ENCODE data around the gene PPARG. TPM values are rescaled to one million over a fixed set of nuclear protein-coding genes. Genes with fewer than 3 reads are reported as not detected.

Gene PPARG
- total RNA-seq, 2 experiments from 2014 or later, result 2.2 to 3.7 TPM

- CTCF ChIA-PET, result interaction anchor here (1.0 kb wide), 1 partner anchor 131 kb away, joined by 4 read pairs; no protein-coding TSS in a partner anchor
- Mint-ChIP-seq H3K4me1 (peaks cover 12% of the 10 kb centered on the region), H3K27ac (no peak overlapping the region), H3K27me3 (peaks cover 22% of the 10 kb centered on the region), H3K9me3 (no peaks in the 10 kb centered on the region), H3K36me3 (ENCODE audit: low read depth) (no peaks in the 10 kb centered on the region), H3K4me3 (no peak overlapping the region)
- no peak for DNase-seq
- POLR2A ChIA-PET, result no interaction called here
These were observed 58.4 kb downstream of the PPARG start for GRCh38 chr3:12347301-12347700.

GRCh38 chr3:12349895-12350811 is 61.3 kb downstream of the PPARG start:
- no peak for DNase-seq
- Mint-ChIP-seq H3K27ac (no peak overlapping the region), H3K4me3 (no peak overlapping the region), H3K27me3 (peaks cover 16% of the 10 kb centered on the region), H3K9me3 (no peaks in the 10 kb centered on the region), H3K4me1 (peaks cover 9% of the 10 kb centered on the region), H3K36me3 (ENCODE audit: low read depth) (no peaks in the 10 kb centered on the region)
- CTCF ChIA-PET, result no interaction called here
- POLR2A ChIA-PET, result no interaction called here

GRCh38 chr3:12351145-12351544 is 62.3 kb downstream of the PPARG start:
- Mint-ChIP-seq H3K36me3 (ENCODE audit: low read depth) (no peaks in the 10 kb centered on the region), H3K4me3 (no peak overlapping the region), H3K9me3 (no peaks in the 10 kb centered on the region), H3K27ac (no peak overlapping the region), H3K27me3 (peaks cover 14% of the 10 kb centered on the region), H3K4me1 (no peaks in the 10 kb centered on the region)
- DNase-seq, result no peak
- POLR2A ChIA-PET, result no interaction called here
- CTCF ChIA-PET, result interaction anchor here (1.3 kb wide), 1 partner anchor 157 kb away, joined by 3 read pairs; no protein-coding TSS in a partner anchor

- H3K9me3 Mint-ChIP-seq, result no peaks in the 10 kb centered on the region
- no peaks in the 10 kb centered on the region for H3K4me1 Mint-ChIP-seq
- H3K4me3 Mint-ChIP-seq, result no peak overlapping the region
- no peak overlapping the region for H3K27ac Mint-ChIP-seq
- H3K36me3 Mint-ChIP-seq (ENCODE audit: low read depth), result no peaks in the 10 kb centered on the region
- no peak for DNase-seq
- CTCF ChIA-PET, result interaction anchor here (1.3 kb wide), 2 partner anchors 158 to 217 kb away, joined by 3 read pairs; no protein-coding TSS in a partner anchor
- POLR2A ChIA-PET, result no interaction called here
- peaks cover 14% of the 10 kb centered on the region for H3K27me3 Mint-ChIP-seq
These were observed 63.4 kb downstream of the PPARG start for GRCh38 chr3:12352253-12352652.

GRCh38 chr3:12352755-12353154 is 63.9 kb downstream of the PPARG start:
- Mint-ChIP-seq H3K27me3 (peaks cover 12% of the 10 kb centered on the region), H3K9me3 (no peaks in the 10 kb centered on the region), H3K27ac (no peak overlapping the region), H3K4me1 (no peaks in the 10 kb centered on the region), H3K4me3 (no peak overlapping the region), H3K36me3 (ENCODE audit: low read depth) (no peaks in the 10 kb centered on the region)
- POLR2A ChIA-PET, result no interaction called here
- DNase-seq, result no peak
- CTCF ChIA-PET, result interaction anchor here (1.3 kb wide), 2 partner anchors 158 to 218 kb away, joined by 3 read pairs; no protein-coding TSS in a partner anchor

GRCh38 chr3:12353796-12354525 is 65.1 kb downstream of the PPARG start:
- ChIA-PET POLR2A (no interaction called here), CTCF (no interaction called here)
- Mint-ChIP-seq H3K27me3 (peaks cover 8% of the 10 kb centered on the region), H3K36me3 (ENCODE audit: low read depth) (no peaks in the 10 kb centered on the region), H3K4me3 (no peak overlapping the region), H3K4me1 (no peaks in the 10 kb centered on the region), H3K27ac (no peak overlapping the region), H3K9me3 (no peaks in the 10 kb centered on the region)
- DNase-seq, result no peak

GRCh38 chr3:12356175-12356574 is 67.3 kb downstream of the PPARG start:
- no peak overlapping the region for H3K27ac Mint-ChIP-seq
- POLR2A ChIA-PET, result no interaction called here

GRCh38 chr3:12356996-12357395 is 68.1 kb downstream of the PPARG start:
- POLR2A ChIA-PET, result no interaction called here
- no peaks in the 10 kb centered on the region for H3K36me3 Mint-ChIP-seq (ENCODE audit: low read depth)
- H3K9me3 Mint-ChIP-seq, result no peaks in the 10 kb centered on the region
- CTCF ChIA-PET, result interaction anchor here (2.4 kb wide), 1 partner anchor 123 kb away, joined by 6 read pairs; no protein-coding TSS in a partner anchor
- no peak overlapping the region for H3K27ac Mint-ChIP-seq
- H3K27me3 Mint-ChIP-seq, result peaks cover under 1% of the 10 kb centered on the region
- DNase-seq, result no peak
- no peaks in the 10 kb centered on the region for H3K4me1 Mint-ChIP-seq
- H3K4me3 Mint-ChIP-seq, result no peak overlapping the region

More at GRCh38 chr3:12356175-12356574, 67.3 kb downstream of the PPARG start:
- Mint-ChIP-seq H3K4me1 (no peaks in the 10 kb centered on the region), H3K9me3 (no peaks in the 10 kb centered on the region), H3K36me3 (ENCODE audit: low read depth) (no peaks in the 10 kb centered on the region), H3K4me3 (no peak overlapping the region), H3K27me3 (peaks cover 8% of the 10 kb centered on the region)
- CTCF ChIA-PET, result interaction anchor here (2.4 kb wide), 1 partner anchor 123 kb away, joined by 6 read pairs; no protein-coding TSS in a partner anchor
- no peak for DNase-seq

GRCh38 chr3:12357456-12357855 is 68.6 kb downstream of the PPARG start:
- H3K4me3 Mint-ChIP-seq, result no peak overlapping the region
- ChIA-PET CTCF (interaction anchor here (2.4 kb wide), 1 partner anchor 122 kb away, joined by 6 read pairs; no protein-coding TSS in a partner anchor), POLR2A (no interaction called here)
- H3K27ac Mint-ChIP-seq, result no peak overlapping the region
- H3K4me1 Mint-ChIP-seq, result no peaks in the 10 kb centered on the region
- H3K27me3 Mint-ChIP-seq, result no peaks in the 10 kb centered on the region
- no peak for DNase-seq
- H3K9me3 Mint-ChIP-seq, result no peaks in the 10 kb centered on the region
- no peaks in the 10 kb centered on the region for H3K36me3 Mint-ChIP-seq (ENCODE audit: low read depth)

- no peak overlapping the region for H3K27ac Mint-ChIP-seq
- no peaks in the 10 kb centered on the region for H3K9me3 Mint-ChIP-seq
- CTCF ChIA-PET, result no interaction called here
These were observed 74.7 kb downstream of the PPARG start for GRCh38 chr3:12363397-12364195.

GRCh38 chr3:12367346-12367745 is 78.5 kb downstream of the PPARG start:
- H3K36me3 Mint-ChIP-seq (ENCODE audit: low read depth), result no peaks in the 10 kb centered on the region
- H3K4me3 Mint-ChIP-seq, result no peak overlapping the region
- POLR2A ChIA-PET, result no interaction called here
- peaks cover 4% of the 10 kb centered on the region for H3K4me1 Mint-ChIP-seq
- H3K9me3 Mint-ChIP-seq, result no peaks in the 10 kb centered on the region
- H3K27me3 Mint-ChIP-seq, result peaks cover 14% of the 10 kb centered on the region
- no peak overlapping the region for H3K27ac Mint-ChIP-seq
- DNase-seq, result no peak
- CTCF ChIA-PET, result no interaction called here

More at GRCh38 chr3:12363397-12364195, 74.7 kb downstream of the PPARG start:
- Mint-ChIP-seq H3K4me1 (peaks cover 4% of the 10 kb centered on the region), H3K4me3 (no peak overlapping the region), H3K27me3 (peaks cover 10% of the 10 kb centered on the region), H3K36me3 (ENCODE audit: low read depth) (no peaks in the 10 kb centered on the region)
- POLR2A ChIA-PET, result no interaction called here
- DNase-seq, result no peak

GRCh38 chr3:12369029-12369428 is 80.2 kb downstream of the PPARG start:
- H3K4me3 Mint-ChIP-seq, result no peak overlapping the region
- H3K4me1 Mint-ChIP-seq, result peaks cover 1% of the 10 kb centered on the region
- H3K27me3 Mint-ChIP-seq, result peaks cover 21% of the 10 kb centered on the region
- DNase-seq, result no peak
- no peaks in the 10 kb centered on the region for H3K9me3 Mint-ChIP-seq
- no peaks in the 10 kb centered on the region for H3K36me3 Mint-ChIP-seq (ENCODE audit: low read depth)
- ChIA-PET CTCF (no interaction called here), POLR2A (no interaction called here)
- no peak overlapping the region for H3K27ac Mint-ChIP-seq

- POLR2A ChIA-PET, result no interaction called here
- Mint-ChIP-seq H3K9me3 (no peaks in the 10 kb centered on the region), H3K4me3 (no peak overlapping the region), H3K36me3 (ENCODE audit: low read depth) (no peaks in the 10 kb centered on the region), H3K27me3 (peaks cover 22% of the 10 kb centered on the region), H3K27ac (no peak overlapping the region), H3K4me1 (no peaks in the 10 kb centered on the region)
- DNase-seq, result no peak
- CTCF ChIA-PET, result no interaction called here
These were observed 80.7 kb downstream of the PPARG start for GRCh38 chr3:12369598-12369997.
